Stimulated activated naive CD8-positive, alpha-beta T cell treated with anti-CD3 and anti-CD28 coated beads, Interleukin-15, Interleukin-2, amounts not matched to agents 100 U/mL and 50 U/mL, for 24 hours (primary cell): ENCODE results near the gene PTCH2.
"Not testable (repeated sequence)": the region's sequence is repeated elsewhere in the genome, so short reads cannot be mapped to it uniquely, and the experiment has no call there.

ENCODE experiments used
- ATAC-seq: fragments of 150-1000 bp; cut with Tn5 transposase; one replicate; pipeline ENCODE4 v1.10.0; 2021
- DNase-seq: peaks from one replicate; pipeline ENCODE4 v3.0.0; 2021

Gene PTCH2

GRCh38 chr1:44819196-44819607 lies 23.9 kb downstream of the PTCH2 start:
- ATAC-seq (no peak), DNase-seq (no peak)

GRCh38 chr1:44817771-44818495 lies 25.1 kb downstream of the PTCH2 start:
- ATAC-seq (no peak), DNase-seq (no peak)

- no peak for ATAC-seq
- DNase-seq, result no peak
Observed at GRCh38 chr1:44817307-44817706, 25.7 kb downstream of the PTCH2 start.

GRCh38 chr1:44815926-44816325 lies 27.1 kb downstream of the PTCH2 start:
- DNase-seq, ATAC-seq: not testable (repeated sequence)

GRCh38 chr1:44812822-44813543 lies 30.1 kb downstream of the PTCH2 start:
- no peak for DNase-seq
- no peak for ATAC-seq

- ATAC-seq (no peak), DNase-seq (no peak)
Observed at GRCh38 chr1:44811234-44811633, 31.8 kb downstream of the PTCH2 start.

GRCh38 chr1:44810762-44811105 lies 32.3 kb downstream of the PTCH2 start:
- not testable (repeated sequence) for DNase-seq, ATAC-seq

- ATAC-seq (no peak), DNase-seq (peak; percentile 49)
Observed at GRCh38 chr1:44810101-44810761, 32.8 kb downstream of the PTCH2 start.

GRCh38 chr1:44808938-44809917 lies 33.8 kb downstream of the PTCH2 start:
- peak; percentile 50 for ATAC-seq
- DNase-seq, result peak; percentile 87

- peak; percentile 58 for ATAC-seq
- peak; percentile 88 for DNase-seq
Observed at GRCh38 chr1:44808063-44808937, 34.8 kb downstream of the PTCH2 start, which contains the start of gene BTBD19. TSS of gene BTBD19 (plus strand) at chr1:44808523. CDS start at chr1:44808821, 298 bp downstream.

GRCh38 chr1:44807364-44808062 lies 35.5 kb downstream of the PTCH2 start:
- ATAC-seq (peak; percentile 63), DNase-seq (peak; percentile 93)

GRCh38 chr1:44806704-44807363 lies 36.2 kb downstream of the PTCH2 start, which contains the start of gene DYNLT4:
TSS of gene DYNLT4 (minus strand) at chr1:44807351. CDS start at chr1:44806668, 683 bp downstream.
- DNase-seq, result no peak
- peak; percentile 4 for ATAC-seq

GRCh38 chr1:44806025-44806703 lies 36.9 kb downstream of the PTCH2 start:
- no peak for DNase-seq
- no peak for ATAC-seq

- ATAC-seq (no peak), DNase-seq (no peak)
Observed at GRCh38 chr1:44805311-44806024, 37.6 kb downstream of the PTCH2 start.

GRCh38 chr1:44803312-44804095 lies 39.5 kb downstream of the PTCH2 start:
- ATAC-seq (no peak), DNase-seq (no peak)

- DNase-seq (no peak), ATAC-seq (no peak)
Observed at GRCh38 chr1:44803062-44803311, 40.1 kb downstream of the PTCH2 start.

- DNase-seq, result no peak
- ATAC-seq, result no peak
Observed at GRCh38 chr1:44802306-44803061, 40.6 kb downstream of the PTCH2 start.
